HG02885 (cell line): ENCODE data around the gene FTHL17.

ENCODE experiments used
- ATAC-seq: cut with Tn5 transposase; IDR thresholded peaks from one replicate; pipeline ENCODE4 v1.9.1; 2021; ENCODE audit warnings: mild to moderate bottlenecking; ENCODE audit not compliant: unreplicated experiment, poor library complexity

The FTHL17 gene

DNA sequence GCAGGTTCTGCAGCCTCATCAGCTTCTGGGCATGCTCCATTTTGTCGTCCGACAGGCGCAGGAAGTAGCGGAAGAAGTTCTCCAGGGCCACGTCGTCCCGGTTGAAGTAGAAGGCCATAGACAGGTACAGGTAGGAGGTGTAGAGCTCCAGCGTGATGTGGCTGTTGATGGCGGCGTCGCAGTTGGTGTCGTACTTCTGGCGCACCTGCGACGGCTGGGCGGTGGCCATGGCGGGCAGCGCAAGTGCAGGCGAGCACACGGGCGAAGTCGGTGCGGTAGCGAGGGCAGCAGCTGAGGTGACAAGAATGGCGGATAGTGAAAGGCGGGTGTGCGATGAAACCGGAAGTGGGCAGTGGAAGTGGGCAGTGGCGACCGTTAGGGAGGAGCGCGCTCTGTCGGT, at the start of gene FTHL17:
Gene FTHL17 (minus strand): TSS at position 317 of the 400 bp plus-strand sequence. CDS start 88 bp downstream, at position 229.
- ATAC-seq = no peak

DNA sequence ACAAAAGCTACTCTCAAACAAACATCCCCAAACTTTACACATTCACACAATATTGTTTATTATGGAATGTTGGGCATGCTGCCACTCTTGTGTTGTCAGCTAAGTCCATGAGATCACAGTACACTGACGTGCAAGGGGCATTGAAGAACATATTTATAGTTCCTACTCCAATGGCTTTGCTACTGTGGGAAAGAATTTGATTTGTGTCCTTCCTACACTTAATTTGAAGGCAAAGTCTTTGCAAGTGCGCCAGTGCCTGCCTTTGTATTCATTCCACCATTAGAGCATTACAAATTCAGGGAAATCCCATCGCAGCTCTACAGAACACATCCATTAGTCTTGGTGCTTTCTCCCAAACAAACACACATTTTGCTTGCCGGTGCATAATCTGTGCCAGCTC, 45.4 kb upstream of the FTHL17 start:
- no peak for ATAC-seq

GRCh38 chrX:31115398-31115797, 43.6 kb upstream of the FTHL17 start:
- ATAC-seq = no peak

GRCh38 chrX:31114858-31115257, 43.0 kb upstream of the FTHL17 start:
- no peak for ATAC-seq

GRCh38 chrX:31112226-31112999, 40.6 kb upstream of the FTHL17 start:
- ATAC-seq = no peak

- no peak for ATAC-seq
Observed at GRCh38 chrX:31110657-31111056, 38.8 kb upstream of the FTHL17 start.

DNA sequence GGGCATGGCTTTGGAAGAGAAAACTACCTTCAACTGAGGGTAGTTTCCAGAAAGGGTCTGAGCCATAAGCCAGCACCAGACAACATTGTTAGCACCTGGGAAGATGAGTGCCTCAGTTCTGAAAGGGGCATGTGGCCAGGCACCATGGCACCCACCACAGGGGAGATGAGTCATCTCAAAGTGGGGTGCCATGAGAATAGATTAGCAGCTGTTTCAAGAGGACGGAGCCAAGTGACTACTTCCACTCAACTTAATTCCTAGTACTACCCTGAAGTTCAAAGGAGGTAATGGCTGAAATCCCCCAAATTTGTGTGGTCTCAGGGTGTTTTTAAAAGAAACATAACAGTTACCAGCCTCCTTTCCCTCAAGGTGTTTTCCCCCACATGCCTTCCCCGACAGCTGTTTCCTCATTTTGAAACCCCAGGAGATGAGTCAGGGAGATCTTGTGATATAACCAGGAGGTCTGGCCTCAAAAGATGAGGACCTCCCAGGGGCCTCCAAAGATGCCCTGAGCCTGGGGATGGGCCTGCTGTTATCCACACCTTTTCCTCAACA, 27.8 kb upstream of the FTHL17 start:
- peak; percentile 76 for ATAC-seq

GRCh38 chrX:31098079-31098478, 26.2 kb upstream of the FTHL17 start:
- ATAC-seq = no peak

- ATAC-seq = peak; percentile 22
Observed at GRCh38 chrX:31093639-31093975, 21.8 kb upstream of the FTHL17 start.

DNA sequence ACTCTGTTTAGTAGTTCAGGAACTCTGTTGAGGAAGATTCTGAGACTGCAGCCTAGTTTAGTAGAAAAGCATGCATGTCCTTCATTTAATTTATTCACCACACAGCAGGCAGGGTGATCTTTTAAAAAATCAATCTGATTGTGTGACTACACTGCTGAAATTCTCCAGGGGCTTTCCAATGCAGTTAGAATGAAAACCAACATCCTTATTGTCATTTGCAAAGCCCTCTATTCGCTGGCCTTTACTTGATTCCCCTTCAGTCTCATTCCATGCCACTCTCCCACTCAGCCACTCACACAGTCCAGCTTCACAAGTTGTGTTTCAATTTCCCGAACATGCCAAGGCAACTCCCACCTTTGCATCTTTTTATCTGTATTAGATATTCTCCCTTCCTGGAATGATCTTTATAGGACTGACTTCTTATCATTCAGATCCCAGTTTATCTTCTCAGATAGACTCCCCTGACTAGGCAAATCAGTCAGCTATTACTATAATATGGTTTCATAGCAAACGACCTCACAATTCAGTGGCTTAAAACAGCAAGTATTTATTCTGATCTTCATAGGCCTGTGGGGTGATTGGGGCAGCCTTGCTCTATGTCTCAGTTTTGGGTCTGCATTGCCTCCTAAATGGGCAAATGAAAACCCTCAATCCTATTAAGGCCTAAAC, 21.3 kb upstream of the FTHL17 start:
- peak; percentile 58 for ATAC-seq

DNA sequence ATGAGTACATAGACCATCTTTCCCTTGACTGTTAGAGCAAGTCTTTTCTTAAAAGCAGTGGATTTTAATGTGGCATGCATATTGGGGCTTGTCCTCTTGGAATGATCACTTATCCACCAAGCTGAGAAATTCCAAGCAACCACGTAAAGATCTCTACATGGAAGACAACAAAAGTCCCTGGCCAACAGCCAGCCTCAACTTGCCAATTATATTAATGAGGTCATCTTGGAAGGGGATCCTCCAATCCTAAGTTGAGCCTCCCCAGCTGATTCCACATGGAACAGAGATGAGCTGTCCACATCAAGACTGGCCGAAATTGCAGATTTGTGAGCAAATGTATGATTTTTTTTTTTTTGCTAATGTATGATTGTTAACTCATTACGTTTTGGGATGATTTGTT, 20.6 kb upstream of the FTHL17 start:
- peak; percentile 6 for ATAC-seq

- ATAC-seq = no peak
Observed at GRCh38 chrX:31091819-31092218, 20.0 kb upstream of the FTHL17 start.

DNA sequence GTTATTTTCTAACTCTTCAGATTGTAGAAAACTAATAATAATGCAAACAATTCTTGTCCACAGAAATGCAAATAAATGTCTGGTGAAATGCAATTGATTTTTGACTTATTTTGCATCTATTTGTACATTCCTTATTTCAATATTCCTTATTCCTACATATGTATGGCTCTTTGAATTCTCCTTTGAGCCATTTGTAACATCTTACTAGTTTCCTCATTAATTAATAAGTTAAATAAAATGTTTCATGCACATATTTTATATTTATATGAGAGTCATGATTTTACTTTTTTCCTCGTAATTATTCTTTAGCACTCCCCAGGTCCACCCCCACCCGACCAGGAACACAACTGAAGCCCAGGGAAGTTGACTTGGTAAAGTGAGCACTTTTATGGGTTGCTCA, 2.7 kb upstream of the FTHL17 start:
- ATAC-seq = no peak

- no peak for ATAC-seq
Observed at GRCh38 chrX:31071262-31071661, 579 bp downstream of the FTHL17 start.

GRCh38 chrX:31070057-31070468, 1.8 kb downstream of the FTHL17 start:
- peak; percentile 68 for ATAC-seq

- ATAC-seq = no peak
Observed at GRCh38 chrX:31063114-31063513, 8.7 kb downstream of the FTHL17 start.

GRCh38 chrX:31061091-31061490, 10.8 kb downstream of the FTHL17 start:
- peak; percentile 84 for ATAC-seq

DNA sequence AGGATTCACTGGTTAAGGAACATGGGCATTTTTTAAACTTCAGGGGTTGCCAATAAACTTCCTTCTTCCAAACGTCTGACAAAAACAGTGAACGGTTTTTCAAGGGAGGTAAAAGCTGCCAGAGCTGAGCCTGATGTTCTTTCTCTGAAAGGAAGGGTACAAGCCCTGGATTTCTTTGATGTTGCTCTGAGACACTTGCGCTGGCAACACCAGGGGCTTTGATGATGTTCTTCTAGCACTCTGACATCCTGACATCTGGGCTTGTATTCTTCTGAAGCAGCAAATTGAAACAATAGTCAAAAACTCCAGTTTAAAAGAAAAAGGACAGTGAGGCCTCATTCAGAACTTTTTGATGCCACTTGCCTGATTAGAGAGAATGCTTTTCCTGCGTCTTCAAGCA, 11.8 kb downstream of the FTHL17 start:
- ATAC-seq = no peak

GRCh38 chrX:31058284-31058683, 13.6 kb downstream of the FTHL17 start:
- no peak for ATAC-seq

DNA sequence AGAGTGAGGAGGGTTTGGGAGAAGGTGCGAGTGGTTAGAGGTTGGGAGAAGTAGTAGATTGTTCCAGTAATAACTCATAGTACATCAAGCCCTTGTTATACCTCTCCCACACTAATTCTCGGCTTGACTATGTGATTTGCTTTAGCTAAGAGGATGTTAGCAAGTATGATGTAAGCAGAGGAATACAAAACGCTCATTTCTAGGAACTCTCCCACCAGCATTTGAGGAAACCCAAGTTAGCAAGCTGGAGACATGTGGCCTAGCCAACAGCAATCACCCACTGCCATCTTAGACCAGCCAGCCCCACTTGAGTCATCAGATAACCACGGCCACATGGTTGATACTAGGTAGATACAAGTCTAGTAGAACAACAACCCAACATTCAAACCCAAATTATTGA, 14.2 kb downstream of the FTHL17 start:
- no peak for ATAC-seq

DNA sequence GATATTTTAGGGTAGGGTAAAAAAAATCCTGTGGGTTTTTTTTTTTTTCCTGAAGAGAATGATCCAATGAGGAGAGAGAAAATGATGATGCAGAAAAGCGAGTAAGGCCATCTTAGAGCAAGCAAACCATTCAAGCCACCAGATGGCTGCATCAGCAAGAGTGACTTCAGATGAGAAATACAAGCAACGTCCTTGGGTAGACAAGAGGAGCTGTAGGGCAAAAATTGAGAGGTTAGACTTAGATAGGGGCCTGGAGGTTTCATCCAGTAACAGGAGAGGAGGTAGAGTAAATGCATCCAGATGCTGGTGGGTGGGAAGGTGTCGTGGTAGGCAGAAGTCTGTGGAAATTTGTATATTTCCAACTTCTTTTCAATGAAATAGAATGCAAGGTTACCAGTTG, 14.6 kb downstream of the FTHL17 start:
- ATAC-seq = no peak

DNA sequence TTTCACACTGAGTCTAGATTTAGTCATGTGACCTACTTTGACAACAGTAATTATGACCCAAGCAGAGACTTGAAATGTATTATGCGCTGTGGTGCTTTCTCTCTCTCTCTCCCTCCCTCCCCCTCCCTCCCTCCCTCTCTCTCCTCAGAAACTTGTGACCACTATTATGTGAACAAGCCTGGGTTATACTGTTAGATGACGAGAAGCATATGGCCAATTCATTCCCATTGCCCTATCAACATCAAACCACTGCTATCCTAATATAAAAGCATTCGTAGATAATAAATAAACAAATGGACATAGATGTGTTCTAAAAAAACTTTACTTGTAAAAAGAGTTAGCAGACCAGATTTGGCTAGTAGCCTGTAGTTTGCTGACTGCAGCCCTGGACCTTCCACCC, 18.2 kb downstream of the FTHL17 start:
- ATAC-seq = no peak
